NCI-H69 (cell line): ENCODE data around the gene RBM4.
"Not testable (repeated sequence)": the region's sequence is repeated elsewhere in the genome, so short reads cannot be mapped to it uniquely, and the experiment has no call there.

Experiments
- DNase-seq: peaks from one replicate; lab custom pipeline; 2025; lab: John Stamatoyannopoulos, UW

The RBM4 gene

DNA sequence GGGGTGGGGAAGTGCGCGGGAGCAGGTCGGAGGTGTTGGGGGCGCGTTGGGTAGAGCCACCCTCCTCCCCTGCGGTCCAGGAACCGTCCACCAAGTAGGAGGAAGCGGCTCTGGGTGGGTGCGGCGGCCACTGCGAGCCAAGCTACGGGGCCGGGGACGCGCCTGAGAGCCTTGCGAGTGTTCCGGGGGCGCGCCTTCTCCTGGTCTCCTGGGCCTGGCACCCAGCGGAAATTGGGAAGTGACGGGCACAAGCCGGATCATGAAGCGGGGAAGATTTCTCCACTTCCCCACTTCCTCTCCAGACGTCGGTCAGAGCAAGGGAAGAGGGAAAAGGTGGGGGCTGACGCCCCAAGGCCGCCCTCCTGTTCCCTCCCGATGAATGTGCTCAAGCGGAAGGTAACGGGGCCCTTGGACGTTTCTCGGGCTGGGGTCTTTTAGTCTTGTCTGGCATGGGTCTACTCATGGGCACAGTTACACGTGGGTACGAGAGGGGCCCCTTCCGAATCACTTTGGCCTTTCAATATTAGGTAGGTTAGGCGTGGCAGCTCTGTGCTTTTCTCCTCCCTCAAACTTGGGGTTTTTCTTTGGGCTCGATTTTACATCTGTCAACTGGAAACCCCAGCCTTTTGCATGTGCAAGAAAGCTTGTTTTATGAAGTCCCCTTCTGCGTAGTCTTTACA lies 21.2 kb upstream of the RBM4 start:
- DNase-seq = no peak

- no peak for DNase-seq
Observed at GRCh38 chr11:66619080-66619554, 19.4 kb upstream of the RBM4 start.

GRCh38 chr11:66624450-66624849 lies 14.1 kb upstream of the RBM4 start:
- no peak for DNase-seq

DNA sequence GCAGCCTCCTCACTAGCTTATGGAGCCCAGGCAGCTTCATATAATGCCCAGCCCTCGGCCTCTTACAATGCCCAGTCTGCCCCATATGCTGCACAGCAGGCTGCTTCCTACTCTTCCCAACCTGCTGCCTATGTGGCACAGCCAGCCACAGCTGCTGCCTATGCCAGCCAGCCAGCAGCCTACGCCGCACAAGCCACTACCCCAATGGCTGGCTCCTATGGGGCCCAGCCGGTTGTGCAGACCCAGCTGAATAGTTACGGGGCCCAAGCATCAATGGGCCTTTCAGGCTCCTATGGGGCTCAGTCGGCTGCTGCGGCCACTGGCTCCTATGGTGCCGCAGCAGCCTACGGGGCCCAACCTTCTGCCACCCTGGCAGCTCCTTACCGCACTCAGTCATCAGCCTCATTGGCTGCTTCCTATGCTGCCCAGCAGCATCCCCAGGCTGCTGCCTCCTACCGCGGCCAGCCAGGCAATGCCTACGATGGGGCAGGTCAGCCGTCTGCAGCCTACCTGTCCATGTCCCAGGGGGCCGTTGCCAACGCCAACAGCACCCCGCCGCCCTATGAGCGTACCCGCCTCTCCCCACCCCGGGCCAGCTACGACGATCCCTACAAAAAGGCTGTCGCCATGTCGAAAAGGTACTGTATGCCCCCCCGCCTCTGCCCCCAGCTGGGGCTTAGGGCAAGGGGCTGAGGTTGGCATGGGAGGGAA lies 13.3 kb upstream of the RBM4 start:
- DNase-seq = no peak

- no peak for DNase-seq
Observed at GRCh38 chr11:66625752-66626149, 12.8 kb upstream of the RBM4 start.

- no peak for DNase-seq
Observed at GRCh38 chr11:66626382-66626781, 12.1 kb upstream of the RBM4 start.

DNA sequence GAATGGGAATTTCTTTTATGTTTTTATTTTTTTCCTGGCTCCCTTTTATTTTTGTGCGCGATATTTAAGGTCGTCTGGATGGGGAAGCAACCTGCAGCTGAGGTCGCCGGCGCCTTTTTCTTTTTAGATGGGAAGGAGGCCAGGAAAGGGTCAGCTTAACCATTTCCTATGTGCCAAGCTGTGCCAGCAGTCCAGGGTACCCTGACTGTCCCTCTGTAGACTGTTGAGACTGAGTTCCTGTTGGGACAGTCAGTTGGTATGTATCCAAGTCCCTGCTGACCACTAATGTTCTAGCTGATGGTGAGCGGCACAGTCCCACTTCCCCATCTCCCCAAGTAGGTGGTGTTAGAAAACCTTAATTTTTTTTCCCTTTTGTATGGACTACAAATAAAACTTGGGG lies 11.6 kb upstream of the RBM4 start:
- no peak for DNase-seq

DNA sequence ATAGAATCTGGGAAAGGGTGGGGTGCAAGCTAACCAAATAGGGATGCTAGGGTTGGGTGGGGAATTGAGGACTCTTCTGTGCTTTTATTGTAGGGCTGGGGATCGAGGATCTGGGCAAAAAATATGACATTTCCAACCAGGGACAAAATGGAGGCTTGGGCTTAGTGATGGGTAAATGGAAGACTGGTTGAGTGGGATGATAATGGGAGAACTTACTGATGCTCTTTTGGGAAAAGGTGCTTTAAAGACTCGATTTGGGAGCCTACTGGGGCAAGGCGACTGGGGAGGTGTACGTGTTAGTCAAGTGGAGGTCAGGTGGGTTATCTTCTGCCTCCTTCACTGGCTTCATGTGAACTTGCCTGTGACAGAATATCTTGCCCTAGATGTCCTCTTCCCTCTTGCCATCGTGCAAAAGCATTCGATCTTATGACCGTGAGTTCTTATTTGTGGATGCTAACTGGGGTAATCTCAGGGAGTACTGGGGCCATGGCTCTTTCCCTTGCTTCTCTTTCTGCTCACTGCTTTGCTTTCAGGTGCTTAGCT lies 10.4 kb upstream of the RBM4 start:
- no peak for DNase-seq

DNA sequence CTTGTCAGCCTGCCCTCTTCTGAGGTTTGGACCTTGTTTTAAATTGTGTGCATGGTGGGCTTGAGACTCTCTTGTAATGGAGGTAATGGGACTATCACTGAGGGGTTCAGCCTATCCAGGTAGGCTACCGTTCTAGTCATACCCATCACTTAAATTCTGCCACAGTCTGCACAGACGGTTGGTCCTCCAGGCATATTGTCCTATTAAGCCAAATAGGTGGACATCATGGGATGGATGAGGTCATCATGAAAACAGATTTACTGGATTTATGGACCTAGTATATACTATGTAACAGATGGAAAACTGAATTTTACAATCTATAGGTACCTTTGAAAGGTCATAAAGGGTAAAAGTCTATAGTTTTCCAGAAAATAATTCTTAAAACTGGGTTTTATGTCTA lies 9.1 kb upstream of the RBM4 start:
- no peak for DNase-seq

GRCh38 chr11:66631883-66632282 lies 6.6 kb upstream of the RBM4 start:
- DNase-seq = no peak

DNA sequence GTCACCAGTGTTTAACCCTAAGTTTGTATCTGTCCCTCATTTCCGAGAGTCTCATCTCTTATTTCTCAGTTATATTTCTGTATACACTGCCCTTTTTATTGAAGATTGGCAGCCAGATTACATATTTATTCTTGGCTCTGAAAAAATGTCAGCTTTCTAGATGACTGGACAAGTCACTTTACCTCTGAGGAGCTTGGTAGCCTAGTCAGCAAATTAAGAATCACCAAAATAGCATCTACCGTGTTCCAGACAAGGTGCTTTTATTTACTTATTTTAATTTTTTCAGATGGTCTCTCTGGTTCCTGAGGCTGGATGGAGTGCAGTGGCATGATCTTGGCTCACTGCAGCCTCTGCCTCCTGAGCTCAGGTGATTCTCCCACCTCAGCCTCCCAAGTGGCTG lies 5.6 kb upstream of the RBM4 start:
- DNase-seq = no peak

GRCh38 chr11:66636411-66636810 lies 2.1 kb upstream of the RBM4 start:
- DNase-seq = peak; percentile 21

DNA sequence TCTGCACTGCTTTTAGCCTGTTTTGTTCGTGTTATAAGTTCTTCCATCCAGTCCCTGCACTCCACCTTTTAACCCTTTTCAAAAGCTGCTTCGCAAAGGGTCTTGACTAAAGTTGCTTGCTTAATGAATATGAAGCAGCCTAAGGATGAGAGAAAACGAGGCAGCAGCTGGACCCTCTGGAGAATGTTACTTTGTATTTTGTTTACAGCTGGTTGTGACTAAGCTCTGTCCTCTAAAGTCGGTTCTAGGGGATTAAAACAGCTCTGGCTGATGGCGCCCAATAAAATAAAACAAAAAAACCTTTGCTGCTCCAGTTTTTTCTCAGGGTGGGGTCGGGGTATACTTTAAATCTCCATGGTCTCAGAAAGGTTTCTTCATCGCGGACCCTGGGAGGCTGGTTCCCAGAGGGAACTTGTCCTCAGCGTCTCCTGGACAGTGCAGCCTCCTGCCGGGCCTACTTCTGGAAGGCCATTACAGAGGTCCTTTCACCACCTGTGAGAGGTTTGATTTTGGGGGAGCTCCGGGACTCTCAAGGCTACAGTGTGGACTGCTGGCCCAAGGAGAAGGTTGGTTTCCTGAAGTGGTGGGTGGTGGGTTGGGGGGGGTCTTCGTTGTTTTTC lies 836 bp upstream of the RBM4 start:
- peak; percentile 75 for DNase-seq

GRCh38 chr11:66639066-66639813 lies 737 bp downstream of the RBM4 start:
- DNase-seq = peak; percentile 70

GRCh38 chr11:66639814-66640340 lies 1.4 kb downstream of the RBM4 start:
- DNase-seq = not testable (repeated sequence)

DNA sequence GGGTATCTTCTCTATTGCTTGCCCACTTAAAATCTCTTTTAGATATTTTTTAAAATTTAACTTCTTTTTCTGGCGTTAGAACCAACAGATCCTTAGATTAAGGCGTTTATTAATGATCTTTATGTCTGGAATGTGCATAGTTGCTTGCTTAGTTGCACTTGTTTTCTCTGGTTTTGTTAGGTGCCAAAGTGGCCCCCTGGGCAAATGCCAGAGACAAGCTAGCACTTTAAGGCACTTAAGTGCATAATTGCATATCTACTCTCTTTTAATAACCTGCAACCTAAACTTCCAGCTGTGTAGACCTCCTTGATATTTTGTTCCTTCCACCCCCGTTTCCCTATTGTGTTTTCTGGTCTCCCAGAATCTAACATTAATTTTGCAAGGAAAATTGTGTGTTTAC lies 3.3 kb downstream of the RBM4 start:
- DNase-seq = peak; percentile 74

- no peak for DNase-seq
Observed at GRCh38 chr11:66643745-66644437, 5.4 kb downstream of the RBM4 start.

GRCh38 chr11:66646828-66647227 lies 8.3 kb downstream of the RBM4 start:
- no peak for DNase-seq

DNA sequence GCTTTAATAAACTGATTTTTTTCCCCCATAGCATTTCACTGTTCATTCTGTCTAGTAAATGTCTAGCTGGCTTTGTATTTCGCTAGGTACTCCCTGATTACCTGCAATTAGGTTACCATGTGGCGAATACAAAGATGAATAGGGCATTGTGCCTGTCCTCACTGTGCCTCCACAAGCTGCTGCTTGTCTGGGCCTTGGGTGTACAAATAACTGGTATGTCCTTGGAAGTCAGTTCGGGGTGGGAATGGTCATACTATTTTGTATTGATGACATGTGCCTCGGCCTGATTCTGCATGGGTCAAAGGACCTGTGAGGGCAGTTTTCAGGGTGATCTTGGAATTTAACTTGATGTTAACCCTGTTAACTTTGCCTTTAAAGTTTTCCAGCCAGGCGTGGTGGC lies 11.4 kb downstream of the RBM4 start:
- no peak for DNase-seq

DNA sequence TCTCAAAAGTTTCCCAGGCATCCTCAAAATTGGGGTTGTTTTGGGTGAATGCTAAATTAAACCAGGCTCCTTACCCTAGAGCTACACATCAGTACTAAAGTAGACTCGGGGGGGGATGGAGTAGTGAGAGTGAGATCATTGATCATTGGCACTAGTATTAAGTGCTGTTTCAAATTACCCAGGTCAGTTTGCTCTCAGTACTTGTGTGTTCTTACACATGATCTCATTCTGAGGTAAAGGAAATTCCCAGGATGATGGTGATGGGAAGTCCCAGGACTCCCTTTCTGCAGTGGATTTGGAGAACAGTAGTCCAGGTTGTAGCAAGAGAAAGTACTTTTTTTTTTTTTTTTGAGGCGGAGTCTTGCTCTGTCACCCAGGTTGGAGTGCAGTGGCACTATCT lies 12.5 kb downstream of the RBM4 start:
- DNase-seq = peak; percentile 34

DNA sequence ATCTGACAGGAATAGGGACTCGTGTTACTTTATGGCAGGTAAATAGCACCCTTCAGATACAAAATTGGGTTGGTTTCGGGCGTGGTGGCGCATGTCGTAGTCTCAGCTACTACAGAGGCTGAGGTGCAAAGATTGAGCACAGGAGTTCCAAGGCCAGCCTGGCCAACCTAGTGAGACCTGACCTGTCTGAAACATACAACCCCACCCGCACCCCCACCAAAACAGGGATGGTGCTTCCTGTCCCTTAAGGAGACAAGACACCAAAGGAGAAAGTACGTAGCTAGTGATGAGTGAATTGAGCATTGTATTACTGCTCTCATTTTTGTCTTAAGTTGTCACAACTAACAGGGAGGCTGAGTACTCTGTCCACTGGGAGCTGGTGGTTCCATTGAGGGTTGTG lies 14.1 kb downstream of the RBM4 start:
- DNase-seq = no peak
